PFSK-1 (cell line): ENCODE data around the gene SIRT3.

Experiments
- POLR2AphosphoS5 ChIP-seq: IDR thresholded peaks from 2 replicates; pipeline ENCODE4 v1.6.1; 2012; ENCODE audit warnings: low read depth, mild to moderate bottlenecking, control low read depth, low read length, moderate library complexity
- TAF1 ChIP-seq: IDR thresholded peaks from 2 replicates; pipeline ENCODE4 v1.6.1; 2012; ENCODE audit warnings: low read length, control low read depth, borderline replicate concordance; ENCODE audit not compliant: insufficient read depth
- TF ChIP-seq, protein P1 (sequence below), 2 experiments: IDR thresholded peaks; 2 replicates each; pipeline versions ENCODE4 v1.6.1 to v1.8.0; 2011 to 2012; ENCODE audit warnings: low read depth in 2 of 2, low read length in 2 of 2, control low read depth in 1 of 2, inconsistent platforms in 1 of 2, mild to moderate bottlenecking in 1 of 2, moderate library complexity in 1 of 2; ENCODE audit not compliant: insufficient read depth in 1 of 2

GRCh38 chr11:259413-259812 lies 23.3 kb upstream of the SIRT3 start:
- TF ChIP-seq, protein P1, sequence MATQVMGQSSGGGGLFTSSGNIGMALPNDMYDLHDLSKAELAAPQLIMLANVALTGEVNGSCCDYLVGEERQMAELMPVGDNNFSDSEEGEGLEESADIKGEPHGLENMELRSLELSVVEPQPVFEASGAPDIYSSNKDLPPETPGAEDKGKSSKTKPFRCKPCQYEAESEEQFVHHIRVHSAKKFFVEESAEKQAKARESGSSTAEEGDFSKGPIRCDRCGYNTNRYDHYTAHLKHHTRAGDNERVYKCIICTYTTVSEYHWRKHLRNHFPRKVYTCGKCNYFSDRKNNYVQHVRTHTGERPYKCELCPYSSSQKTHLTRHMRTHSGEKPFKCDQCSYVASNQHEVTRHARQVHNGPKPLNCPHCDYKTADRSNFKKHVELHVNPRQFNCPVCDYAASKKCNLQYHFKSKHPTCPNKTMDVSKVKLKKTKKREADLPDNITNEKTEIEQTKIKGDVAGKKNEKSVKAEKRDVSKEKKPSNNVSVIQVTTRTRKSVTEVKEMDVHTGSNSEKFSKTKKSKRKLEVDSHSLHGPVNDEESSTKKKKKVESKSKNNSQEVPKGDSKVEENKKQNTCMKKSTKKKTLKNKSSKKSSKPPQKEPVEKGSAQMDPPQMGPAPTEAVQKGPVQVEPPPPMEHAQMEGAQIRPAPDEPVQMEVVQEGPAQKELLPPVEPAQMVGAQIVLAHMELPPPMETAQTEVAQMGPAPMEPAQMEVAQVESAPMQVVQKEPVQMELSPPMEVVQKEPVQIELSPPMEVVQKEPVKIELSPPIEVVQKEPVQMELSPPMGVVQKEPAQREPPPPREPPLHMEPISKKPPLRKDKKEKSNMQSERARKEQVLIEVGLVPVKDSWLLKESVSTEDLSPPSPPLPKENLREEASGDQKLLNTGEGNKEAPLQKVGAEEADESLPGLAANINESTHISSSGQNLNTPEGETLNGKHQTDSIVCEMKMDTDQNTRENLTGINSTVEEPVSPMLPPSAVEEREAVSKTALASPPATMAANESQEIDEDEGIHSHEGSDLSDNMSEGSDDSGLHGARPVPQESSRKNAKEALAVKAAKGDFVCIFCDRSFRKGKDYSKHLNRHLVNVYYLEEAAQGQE (IDR thresholded peaks at IDR 0.05; ENCODE audit: insufficient read depth in 1 of 2, low read depth in 2 of 2, low read length in 2 of 2): no peak
- TF ChIP-seq POLR2AphosphoS5: no peak
- TF ChIP-seq TAF1: no peak
